Ramos (cell line): Measurements from ENCODE around the gene HEPN1.

Experiments
- in situ Hi-C: fragments of 300-500 bp; cut with MboI; formaldehyde crosslinking; loops from one replicate; pipeline ENCODE4 v1.14.3; 2022; ENCODE audit warnings: low sequenced_read_pairs; ENCODE audit not compliant: unreplicated experiment

HEPN1 gene

DNA sequence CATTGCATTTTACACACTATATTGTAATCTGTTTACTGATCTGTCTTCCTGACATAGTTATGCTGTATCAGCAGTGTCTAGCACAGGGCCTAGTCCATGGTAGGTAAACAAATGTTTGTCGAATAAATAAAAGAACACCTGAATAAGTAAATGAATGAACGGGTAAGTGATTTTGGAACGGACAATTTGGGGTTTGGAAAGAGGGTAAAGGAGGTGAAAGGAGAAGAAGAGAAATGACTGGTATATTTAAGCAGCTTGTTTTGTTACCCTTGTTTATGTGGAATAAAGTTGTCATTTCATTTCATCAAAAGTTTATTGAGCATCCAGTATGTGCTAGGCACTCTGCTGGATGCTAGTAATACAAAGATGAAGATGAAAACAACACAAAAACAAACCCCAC, at the start of gene HEPN1:
HEPN1 (plus strand) TSS at position 301 of the 400 bp plus-strand sequence.
- in situ Hi-C loops, result no loop called here

DNA sequence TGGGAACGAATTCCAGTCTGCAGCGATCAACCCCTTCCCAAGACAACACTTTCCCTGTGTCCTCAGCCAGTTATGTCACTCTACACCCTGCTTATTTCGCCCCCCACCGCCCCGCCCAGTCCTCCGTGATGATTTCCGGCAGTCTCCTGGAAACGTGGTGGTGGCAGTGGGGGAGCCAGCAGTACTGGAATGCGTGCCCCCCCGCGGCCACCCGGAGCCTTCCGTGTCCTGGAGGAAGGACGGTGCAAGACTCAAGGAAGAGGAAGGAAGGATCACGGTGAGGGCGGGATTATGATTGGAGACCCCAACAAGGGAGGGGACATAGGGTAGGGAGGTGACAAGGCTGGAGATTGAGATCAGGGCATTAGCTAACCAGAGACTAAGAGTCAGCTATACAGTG, 49.7 kb upstream of the HEPN1 start:
- in situ Hi-C loops, result no loop called here

DNA sequence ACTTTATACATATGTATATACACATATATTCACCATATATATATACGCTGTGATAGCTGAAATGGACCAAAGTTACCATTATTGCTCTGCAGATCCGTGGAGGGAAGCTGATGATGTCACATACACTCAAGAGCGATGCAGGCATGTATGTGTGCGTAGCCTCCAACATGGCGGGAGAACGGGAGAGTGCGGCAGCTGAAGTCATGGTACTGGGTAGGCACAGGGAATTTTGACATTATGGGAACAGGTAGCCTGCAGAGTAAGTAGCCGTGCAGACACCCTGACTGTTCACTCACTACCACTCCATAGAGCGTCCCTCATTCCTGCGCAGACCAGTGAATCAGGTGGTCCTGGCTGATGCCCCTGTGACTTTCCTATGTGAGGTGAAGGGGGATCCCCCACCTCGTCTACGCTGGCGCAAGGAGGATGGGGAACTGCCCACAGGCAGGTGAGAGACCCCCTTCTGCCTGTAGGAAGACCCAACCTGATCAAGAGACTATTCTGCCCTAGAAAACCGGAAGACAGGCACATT, 49.1 kb upstream of the HEPN1 start:
- in situ Hi-C loops, result no loop called here

DNA sequence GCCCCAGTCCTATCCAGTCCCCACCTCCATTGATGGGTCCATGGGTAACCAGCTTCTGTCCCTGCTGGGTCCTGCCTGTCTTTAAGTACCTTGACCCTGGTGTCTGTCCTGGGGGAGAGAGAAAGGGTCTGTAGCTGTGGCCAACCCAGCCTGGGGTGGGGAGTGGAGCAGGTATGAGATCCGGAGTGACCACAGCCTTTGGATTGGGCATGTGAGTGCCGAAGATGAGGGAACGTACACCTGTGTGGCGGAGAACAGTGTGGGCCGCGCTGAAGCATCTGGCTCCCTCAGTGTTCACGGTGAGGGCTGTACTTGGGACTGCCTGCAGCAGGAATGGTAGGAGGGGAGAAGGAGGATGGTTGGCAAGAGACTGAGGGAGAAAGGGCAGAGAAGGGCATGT, 48.6 kb upstream of the HEPN1 start:
- in situ Hi-C loops, result no loop called here

DNA sequence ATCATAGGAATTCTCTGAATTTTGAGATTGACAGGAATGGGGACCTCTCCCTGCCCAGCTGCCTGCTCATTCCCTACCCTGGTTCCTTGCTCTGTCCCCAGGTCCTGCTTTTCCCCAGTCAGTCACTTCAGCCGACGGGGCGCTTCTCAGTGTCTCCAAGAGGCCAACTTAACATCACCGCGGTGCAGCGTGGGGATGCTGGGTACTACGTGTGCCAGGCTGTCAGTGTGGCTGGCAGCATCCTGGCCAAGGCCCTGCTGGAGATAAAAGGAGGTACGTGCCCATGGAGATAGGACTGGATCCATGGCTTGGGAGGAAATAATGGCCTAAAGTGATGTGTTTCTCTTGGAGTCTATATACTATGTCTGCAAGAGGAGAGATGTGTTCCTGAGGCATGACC, 46.8 kb upstream of the HEPN1 start:
- in situ Hi-C loops, result no loop called here

DNA sequence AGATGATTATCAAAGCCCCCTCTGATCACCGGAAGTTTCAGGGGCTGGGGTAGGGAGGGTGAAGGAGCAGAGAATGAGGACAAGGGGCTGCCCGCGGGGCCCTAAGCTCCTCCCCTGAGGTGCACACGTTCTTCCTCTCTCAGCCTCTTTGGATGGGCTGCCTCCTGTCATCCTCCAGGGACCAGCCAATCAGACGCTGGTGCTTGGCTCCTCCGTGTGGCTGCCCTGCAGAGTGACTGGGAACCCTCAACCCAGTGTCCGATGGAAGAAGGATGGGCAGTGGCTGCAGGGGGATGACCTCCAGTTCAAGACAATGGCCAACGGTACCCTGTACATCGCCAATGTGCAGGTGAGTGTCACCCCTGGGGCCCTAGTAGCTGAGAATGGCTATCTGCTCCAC, 46.3 kb upstream of the HEPN1 start:
- in situ Hi-C loops, result no loop called here

DNA sequence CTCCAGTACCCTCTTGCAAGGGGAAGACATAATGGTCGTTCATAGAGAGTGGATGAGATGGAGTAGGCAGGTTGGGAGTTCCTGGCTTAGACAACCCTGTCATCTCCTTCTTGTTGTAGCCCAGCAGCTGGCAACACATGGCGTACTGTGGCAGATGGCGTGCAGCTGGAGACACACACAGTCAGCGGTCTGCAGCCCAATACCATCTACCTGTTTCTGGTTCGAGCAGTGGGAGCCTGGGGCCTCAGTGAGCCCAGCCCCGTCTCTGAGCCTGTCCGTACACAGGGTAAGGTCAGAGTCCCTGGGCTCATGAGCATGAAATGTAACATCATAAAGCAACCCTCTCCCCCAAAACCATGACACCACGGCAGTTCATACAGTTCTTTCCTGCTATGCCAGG, 45.1 kb upstream of the HEPN1 start:
- in situ Hi-C loops, result no loop called here

DNA sequence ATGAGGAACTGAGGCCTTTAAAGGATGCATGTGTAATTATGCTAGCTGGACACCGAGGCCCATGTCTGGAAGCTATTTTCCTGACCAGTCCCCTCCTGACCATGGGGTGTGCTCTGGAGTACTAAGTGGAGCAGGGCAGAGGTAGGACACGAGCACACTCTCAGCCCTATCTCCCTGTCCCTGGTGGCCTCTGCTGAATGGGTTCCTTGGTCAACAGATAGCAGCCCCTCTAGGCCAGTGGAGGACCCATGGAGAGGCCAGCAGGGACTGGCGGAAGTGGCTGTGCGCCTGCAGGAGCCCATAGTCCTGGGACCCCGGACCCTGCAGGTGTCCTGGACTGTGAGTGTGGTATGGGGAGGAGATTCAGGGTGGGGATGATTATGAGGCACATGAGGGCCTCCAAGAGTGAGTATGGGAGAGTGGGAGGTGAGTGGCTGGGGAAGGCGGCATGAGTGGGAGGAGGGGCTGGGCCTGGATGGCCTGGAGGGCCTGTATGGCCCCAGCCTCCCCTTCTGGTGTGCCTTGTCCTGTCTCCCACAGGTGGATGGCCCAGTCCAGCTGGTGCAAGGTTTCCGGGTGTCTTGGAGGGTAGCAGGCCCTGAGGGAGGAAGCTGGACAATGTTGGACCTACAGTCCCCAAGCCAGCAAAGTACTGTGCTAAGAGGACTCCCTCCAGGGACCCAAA, 44.3 kb upstream of the HEPN1 start:
- in situ Hi-C loops, result no loop called here

DNA sequence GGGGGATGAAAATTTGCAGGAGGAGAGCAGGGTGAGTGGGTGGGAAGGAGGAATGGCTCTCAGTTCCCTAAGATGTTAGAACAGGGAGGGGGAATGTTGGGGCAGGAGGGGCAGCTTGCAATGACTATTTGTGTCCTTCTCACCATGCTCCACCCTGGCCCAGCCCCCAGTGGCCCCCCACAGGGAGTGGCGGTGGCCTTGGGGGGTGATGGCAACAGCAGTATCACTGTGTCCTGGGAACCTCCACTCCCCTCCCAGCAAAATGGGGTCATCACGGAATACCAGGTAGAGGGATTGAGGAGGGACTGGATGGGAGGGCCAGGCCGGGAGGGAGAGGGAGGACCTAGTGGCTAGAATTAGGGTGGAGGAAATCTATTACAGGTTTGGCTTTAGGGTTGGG, 43.6 kb upstream of the HEPN1 start:
- in situ Hi-C loops, result no loop called here

DNA sequence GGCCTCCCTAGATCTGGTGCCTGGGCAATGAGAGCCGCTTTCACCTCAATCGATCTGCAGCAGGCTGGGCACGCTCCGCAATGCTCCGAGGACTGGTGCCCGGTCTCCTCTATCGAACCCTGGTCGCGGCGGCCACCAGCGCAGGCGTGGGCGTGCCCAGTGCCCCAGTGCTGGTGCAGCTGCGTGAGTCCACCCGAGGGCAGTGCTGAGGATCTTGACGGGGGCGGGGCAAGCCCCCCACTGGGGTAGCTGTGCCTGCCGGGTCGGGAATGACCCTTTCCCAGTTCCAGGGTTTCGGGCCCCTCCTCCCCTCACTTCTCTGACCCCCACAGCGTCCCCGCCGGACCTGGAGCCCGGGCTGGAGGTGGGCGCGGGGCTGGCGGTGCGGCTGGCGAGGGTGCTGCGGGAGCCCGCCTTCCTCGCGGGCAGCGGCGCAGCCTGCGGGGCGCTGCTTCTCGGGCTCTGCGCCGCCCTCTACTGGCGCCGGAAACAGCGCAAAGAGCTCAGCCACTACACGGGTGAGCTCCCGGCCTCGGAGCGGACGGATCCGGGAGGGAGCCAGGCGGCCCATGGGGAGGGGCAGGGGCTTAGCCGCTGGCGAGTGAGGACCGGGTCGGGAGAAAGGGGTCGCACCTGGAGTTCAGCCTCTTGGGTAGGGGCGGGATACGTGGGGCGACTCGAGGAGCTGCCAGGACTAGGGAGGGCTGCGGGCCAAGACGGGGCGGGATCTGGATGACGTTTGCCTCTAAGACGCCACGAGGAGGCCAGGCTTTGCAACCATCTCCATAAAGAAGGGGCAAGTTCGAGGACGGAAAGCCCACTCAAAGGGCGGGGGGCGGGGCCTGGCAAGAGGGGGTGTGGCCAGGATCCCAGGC, 42.9 kb upstream of the HEPN1 start:
- in situ Hi-C loops, result no loop called here

DNA sequence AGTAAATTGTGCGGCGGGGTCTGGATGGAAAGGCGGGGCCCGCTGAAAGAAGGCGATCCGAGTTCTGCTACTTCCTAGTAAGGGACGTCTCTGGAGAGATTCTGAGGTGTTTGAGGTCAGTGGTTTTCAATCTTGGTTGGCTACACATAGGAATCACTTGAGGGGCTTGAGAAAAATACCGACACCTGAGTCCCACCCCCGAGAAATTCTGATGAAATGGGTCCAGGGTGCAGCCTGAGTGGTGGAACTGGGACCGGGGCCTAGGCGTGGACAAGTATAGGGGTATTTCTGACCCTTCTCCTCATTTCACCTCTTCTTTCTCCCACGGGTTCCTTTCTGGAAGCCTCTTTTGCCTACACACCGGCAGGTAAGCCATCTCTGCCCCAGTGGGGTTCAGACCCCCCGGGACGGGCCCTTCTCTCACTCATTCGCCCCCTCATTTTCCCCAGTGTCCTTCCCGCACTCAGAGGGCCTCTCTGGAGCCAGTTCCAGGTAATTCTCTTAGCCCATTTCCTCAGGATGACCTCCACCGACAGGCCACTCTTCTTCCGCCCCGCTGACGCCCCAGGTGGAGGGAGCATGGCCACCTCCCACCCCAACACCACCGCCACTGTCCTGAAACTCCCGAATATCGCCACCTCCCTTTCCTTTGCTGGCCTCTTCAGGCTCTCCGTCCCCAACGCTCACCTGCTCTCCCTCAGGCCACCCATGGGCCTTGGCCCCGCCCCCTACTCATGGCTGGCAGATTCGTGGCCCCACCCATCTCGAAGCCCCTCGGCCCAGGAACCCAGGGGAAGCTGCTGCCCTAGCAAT, 42.0 kb upstream of the HEPN1 start:
- in situ Hi-C loops, result no loop called here

DNA sequence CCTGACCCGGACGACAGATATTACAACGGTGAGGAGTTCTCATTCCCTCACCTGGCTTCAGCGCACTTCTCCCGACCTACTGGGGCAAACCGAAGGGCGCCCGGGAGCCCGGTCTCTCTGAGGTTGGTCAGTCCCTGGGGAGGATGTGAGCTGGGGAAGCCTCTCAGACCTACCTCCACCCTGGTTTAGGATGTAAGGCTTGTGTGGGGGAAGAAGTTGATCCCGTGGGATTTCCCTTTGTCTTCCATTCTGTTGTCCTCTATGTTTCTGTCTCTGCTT, 41.5 kb upstream of the HEPN1 start:
- in situ Hi-C loops, result no loop called here

DNA sequence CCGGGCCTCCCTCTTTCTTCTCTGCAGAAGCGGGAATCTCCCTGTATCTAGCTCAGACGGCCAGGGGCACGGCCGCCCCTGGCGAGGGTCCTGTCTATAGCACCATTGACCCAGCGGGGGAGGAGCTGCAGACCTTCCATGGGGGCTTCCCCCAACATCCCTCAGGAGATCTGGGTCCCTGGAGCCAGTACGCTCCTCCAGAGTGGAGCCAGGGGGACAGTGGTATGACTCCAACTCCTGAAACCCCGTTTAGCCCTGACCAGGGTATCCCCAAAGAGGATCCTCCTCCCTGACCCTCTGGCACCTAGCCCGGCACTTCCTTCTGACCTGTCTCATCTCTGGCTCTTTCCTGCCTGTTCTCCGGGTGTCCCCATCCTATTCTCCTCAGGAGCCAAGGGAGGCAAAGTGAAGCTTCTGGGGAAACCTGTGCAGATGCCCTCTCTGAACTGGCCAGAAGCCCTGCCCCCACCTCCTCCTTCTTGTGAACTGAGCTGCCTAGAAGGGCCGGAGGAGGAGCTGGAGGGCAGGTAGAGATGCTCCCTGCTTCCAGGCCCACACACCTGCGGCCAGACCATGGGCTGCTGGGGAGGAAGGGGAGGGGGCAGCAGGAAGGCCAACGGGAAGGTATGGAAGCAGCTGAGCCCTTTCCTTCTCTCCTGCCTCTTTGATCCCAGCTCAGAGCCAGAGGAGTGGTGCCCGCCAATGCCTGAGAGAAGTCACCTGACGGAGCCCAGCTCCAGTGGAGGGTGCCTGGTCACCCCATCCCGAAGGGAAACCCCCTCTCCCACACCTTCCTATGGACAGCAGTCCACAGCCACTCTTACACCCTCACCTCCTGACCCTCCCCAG, 40.9 kb upstream of the HEPN1 start:
- in situ Hi-C loops, result no loop called here

DNA sequence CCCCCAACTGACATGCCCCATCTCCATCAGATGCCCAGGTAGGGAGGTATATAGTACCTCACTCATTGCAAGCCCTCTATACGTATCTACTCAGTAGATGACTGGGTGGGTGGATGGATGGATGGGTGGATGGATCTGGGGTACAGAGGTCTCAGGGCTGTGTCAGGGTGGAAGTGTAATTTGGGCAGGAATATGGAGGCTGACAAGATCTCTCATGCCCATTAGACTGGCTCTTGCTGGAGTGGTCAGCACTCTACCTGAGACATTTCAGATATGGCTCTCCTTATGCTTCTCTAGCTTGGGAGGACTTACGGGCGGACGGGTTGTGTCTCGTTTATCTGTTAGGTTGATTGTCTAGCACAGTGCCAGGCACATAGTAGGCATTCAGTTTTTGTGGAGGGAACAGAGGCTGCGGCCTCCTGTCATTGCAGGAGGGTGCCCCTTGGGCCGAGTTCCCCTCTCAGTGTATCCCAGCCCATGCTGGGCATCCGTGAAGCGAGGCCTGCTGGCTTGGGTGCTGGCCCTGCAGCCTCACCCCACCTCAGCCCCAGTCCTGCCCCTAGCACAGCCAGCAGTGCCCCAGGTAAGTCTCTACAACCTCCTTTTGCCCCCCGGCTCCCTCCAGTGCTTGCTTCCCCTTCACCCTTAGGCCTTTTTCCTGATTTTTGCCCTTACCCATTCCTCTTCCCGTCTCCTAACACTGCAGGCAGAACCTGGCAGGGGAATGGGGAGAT, 40.1 kb upstream of the HEPN1 start:
- in situ Hi-C loops, result no loop called here

DNA sequence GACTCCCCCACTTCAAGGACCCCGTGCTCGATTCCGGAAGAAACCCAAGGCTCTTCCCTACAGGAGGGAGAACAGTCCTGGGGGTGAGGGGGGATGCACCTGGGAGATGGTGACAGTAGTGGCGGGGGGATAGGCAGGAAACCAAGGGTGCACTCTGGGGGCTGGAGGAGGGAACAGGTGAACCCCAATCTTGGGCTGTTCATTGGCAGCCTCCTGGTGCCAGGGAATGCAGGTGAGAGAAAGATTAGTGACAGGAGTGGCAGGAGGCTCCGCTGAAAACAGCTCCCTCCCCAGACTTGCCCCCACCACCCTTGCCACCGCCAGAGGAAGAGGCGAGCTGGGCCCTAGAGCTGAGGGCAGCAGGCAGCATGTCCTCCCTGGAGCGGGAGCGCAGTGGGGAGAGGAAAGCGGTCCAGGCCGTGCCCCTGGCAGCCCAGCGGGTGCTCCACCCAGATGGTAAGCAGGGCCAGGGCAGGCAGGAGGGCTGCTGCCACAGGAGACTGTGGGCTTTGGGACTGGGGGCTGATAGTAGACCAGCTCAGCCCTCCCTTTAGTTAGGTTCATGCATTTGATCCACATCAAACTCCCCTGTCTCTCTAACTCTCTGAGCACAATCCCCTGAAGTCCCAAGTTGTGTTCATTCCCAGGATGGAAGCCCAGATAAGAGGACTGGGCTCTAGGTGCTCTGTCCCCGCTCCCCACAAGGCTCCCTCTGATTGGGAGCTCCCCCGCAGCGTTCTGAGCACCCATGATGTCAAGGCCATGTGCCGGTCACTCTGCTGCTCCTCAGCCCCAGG, 39.4 kb upstream of the HEPN1 start:
- in situ Hi-C loops, result no loop called here

DNA sequence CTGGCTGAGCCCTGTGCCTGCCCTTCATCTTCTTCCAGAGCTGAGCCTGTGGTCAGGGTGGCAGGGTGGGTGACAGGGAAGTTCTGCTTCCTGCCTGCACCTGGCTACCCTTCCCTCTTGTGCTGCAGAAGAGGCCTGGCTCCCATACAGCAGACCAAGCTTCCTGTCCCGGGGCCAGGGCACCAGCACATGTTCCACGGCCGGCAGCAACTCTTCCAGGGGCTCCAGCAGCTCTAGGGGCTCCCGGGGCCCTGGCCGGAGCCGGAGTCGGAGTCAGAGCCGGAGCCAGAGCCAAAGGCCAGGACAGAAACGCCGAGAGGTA, 38.8 kb upstream of the HEPN1 start:
- in situ Hi-C loops, result no loop called here

DNA sequence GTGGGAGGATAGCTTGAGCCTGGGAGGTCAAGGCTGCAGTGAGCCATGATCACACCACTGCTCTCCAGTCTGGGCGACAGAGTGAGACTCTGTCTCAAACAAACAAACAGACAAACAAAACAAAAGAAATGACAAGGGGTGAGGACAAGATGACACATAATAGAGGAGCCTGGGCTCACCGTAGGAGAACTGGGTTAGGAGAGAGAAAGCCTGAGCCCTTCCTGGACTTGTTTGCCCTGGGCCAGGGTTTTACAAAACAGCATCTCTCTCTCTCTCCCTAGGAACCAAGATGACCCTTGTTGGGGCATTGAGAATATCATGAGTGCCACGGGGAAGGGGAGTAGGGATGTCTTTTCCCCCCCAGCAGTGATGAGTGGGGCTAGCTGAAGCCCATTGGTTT, 38.1 kb upstream of the HEPN1 start:
- in situ Hi-C loops, result no loop called here

DNA sequence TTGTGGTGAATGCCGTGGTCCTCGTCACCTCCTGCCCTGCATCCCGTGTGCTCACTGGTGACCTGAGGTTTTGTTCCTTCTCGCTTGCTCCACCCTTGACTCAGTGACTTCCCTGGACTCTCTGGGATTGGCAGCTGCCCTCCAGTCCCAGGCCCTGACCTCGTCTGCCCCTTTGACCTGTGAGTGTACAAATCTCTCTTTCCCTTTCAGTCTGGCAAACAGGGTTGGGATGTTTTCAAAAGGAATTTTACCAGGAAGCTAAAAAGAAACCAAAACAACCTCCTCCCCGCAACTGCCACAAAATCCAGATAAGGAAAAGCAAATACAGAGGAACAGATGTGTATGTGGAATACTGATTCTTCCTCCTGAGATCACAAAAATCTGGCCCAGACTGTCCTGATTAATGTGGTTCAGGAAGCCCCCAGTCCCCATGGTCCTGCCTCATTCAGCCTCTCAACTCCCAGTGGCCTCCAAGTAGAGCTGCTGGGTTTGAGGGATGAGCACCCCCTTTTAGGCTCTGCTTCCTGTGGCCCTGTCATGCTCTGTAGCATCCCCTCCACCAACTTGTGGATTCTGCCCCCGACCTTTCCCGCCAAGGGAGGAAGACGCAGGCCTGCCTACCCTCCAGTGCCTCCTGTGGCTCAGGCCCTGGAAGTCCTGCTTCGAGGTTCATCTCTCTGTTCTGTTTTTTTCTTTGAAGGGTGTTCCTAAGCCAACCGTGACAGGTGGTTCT, 36.5 kb upstream of the HEPN1 start:
- in situ Hi-C loops, result no loop called here
